ENCODE measurements around the gene UCN2. TPM values are rescaled to one million over a fixed set of nuclear protein-coding genes. Genes with fewer than 3 reads are reported as not detected.

UCN2 gene
- total RNA-seq, 4 donors from 2014 or later: 1.5 TPM; not detected in 3

GRCh38 chr3:48528754-48529153 lies 34.8 kb downstream of the UCN2 start:
- H3K27me3 ChIP-seq: no peaks in the 10 kb centered on the region
- TF ChIP-seq CTCF (IDR thresholded peaks at IDR 0.05): no peak
- no peak for TF ChIP-seq POLR2A (IDR thresholded peaks at IDR 0.05)
- TF ChIP-seq EP300 (IDR thresholded peaks at IDR 0.05): peak in 1 of 2 donors; percentile 50
- H3K36me3 ChIP-seq: peaks cover 0 to 58% (median 5%) of the 10 kb centered on the region in 3 donors
- H3K4me3 ChIP-seq: no peak overlapping the region
- WGBS, 2 donors: 82 to 87% methylated on average over 3 of the region's 3 CpGs
- H3K9me3 ChIP-seq: no peaks in the 10 kb centered on the region
- peak in 1 of 2 donors; percentile 24 for DNase-seq (ENCODE audit: low spot score in 2 of 2)
- H3K4me1 ChIP-seq: no peaks in the 10 kb centered on the region
- H3K27ac ChIP-seq: no peak overlapping the region

- TF ChIP-seq EP300 (IDR thresholded peaks at IDR 0.05) (no peak), CTCF (IDR thresholded peaks at IDR 0.05) (no peak), POLR2A (IDR thresholded peaks at IDR 0.05) (no peak)
- Histone ChIP-seq H3K9me3 (no peaks in the 10 kb centered on the region), H3K4me3 (no peak overlapping the region), H3K27ac (no peak overlapping the region), H3K4me1 (no peaks in the 10 kb centered on the region), H3K36me3 (peaks cover 0 to 60% (median 5%) of the 10 kb centered on the region in 3 donors), H3K27me3 (no peaks in the 10 kb centered on the region)
- no peak for DNase-seq (ENCODE audit: low spot score in 2 of 2)
- 83 to 87% methylated on average over 9 of the region's 9 CpGs for whole genome bisulfite sequencing, 2 donors
Measured at GRCh38 chr3:48528048-48528447, 35.5 kb downstream of the UCN2 start.

- WGBS, 2 donors: 85 to 94% methylated on average over 8 to 9 of the region's 9 CpGs
- no peaks in the 10 kb centered on the region for H3K9me3 ChIP-seq
- H3K36me3 ChIP-seq: peaks cover 0 to 79% (median 5%) of the 10 kb centered on the region in 3 donors
Measured at GRCh38 chr3:48524970-48525369, 38.6 kb downstream of the UCN2 start.

GRCh38 chr3:48521635-48522034 lies 41.9 kb downstream of the UCN2 start:
- 83 to 91% methylated on average over 4 to 6 of the region's 6 CpGs for WGBS, 2 donors
- H3K9me3 ChIP-seq: no peaks in the 10 kb centered on the region
- no peaks in the 10 kb centered on the region for H3K27me3 ChIP-seq
- peaks cover 0 to 75% (median 0%) of the 10 kb centered on the region in 3 donors for H3K36me3 ChIP-seq
- no peaks in the 10 kb centered on the region for H3K4me1 ChIP-seq
- H3K27ac ChIP-seq: no peak overlapping the region
- no peak for DNase-seq (ENCODE audit: low spot score in 2 of 2)
- no peak overlapping the region for H3K4me3 ChIP-seq
- TF ChIP-seq EP300 (IDR thresholded peaks at IDR 0.05): no peak
- TF ChIP-seq POLR2A (IDR thresholded peaks at IDR 0.05): no peak
- no peak for TF ChIP-seq CTCF (IDR thresholded peaks at IDR 0.05)

More at GRCh38 chr3:48524970-48525369, 38.6 kb downstream of the UCN2 start:
- Histone ChIP-seq H3K4me3 (no peak overlapping the region), H3K27me3 (no peaks in the 10 kb centered on the region), H3K4me1 (no peaks in the 10 kb centered on the region), H3K27ac (no peak overlapping the region)
- no peak for TF ChIP-seq POLR2A (IDR thresholded peaks at IDR 0.05)
- TF ChIP-seq EP300 (IDR thresholded peaks at IDR 0.05): no peak
- TF ChIP-seq CTCF (IDR thresholded peaks at IDR 0.05): no peak
- no peak for DNase-seq (ENCODE audit: low spot score in 2 of 2)

GRCh38 chr3:48519277-48519643 lies 44.3 kb downstream of the UCN2 start:
- H3K9me3 ChIP-seq: no peaks in the 10 kb centered on the region
- peaks cover 0 to 56% (median 0%) of the 10 kb centered on the region in 3 donors for H3K36me3 ChIP-seq
- no peak overlapping the region for H3K4me3 ChIP-seq
- H3K27me3 ChIP-seq: no peaks in the 10 kb centered on the region
- no peak for TF ChIP-seq POLR2A (IDR thresholded peaks at IDR 0.05)
- TF ChIP-seq EP300 (IDR thresholded peaks at IDR 0.05): no peak
- no peak for TF ChIP-seq CTCF (IDR thresholded peaks at IDR 0.05)
- H3K27ac ChIP-seq: no peak overlapping the region
- 94 to 97% methylated on average over 8 to 9 of the region's 9 CpGs for WGBS, 2 donors
- DNase-seq (ENCODE audit: low spot score in 2 of 2): no peak
- no peaks in the 10 kb centered on the region for H3K4me1 ChIP-seq

Measured in tibial nerve (tissue), 4 donors.